ENCODE measurements around the gene SLC7A4. TPM values are rescaled to one million over a fixed set of nuclear protein-coding genes. Genes with fewer than 3 reads are reported as not detected.
"Not testable (repeated sequence)": the region's sequence is repeated elsewhere in the genome, so short reads cannot be mapped to it uniquely, and the experiment has no call there.

The SLC7A4 gene
- total RNA-seq, 1 donor from 2014 or later = 0.93 TPM

GRCh38 chr22:21067075-21067900, 34.9 kb upstream of the SLC7A4 start:
- H3K4me1 ChIP-seq (ENCODE audit: insufficient read depth, low read length) = no peaks in the 10 kb centered on the region
- no peaks in the 10 kb centered on the region for H3K79me2 ChIP-seq (ENCODE audit: insufficient read depth, low read length)
- H3K9ac ChIP-seq (ENCODE audit: low read length) = no peak overlapping the region
- TF ChIP-seq CTCF (IDR thresholded peaks at IDR 0.05; ENCODE audit: insufficient read depth, low read depth, low read length) = no peak
- TF ChIP-seq EZH2 (IDR thresholded peaks at IDR 0.05; ENCODE audit: insufficient read depth, low read length) = no peak
- H3K36me3 Mint-ChIP-seq (ENCODE audit: low read depth, unreplicated experiment) = no peaks in the 10 kb centered on the region
- no peaks in the 10 kb centered on the region for H4K20me1 ChIP-seq (ENCODE audit: insufficient read depth, low read length)
- peaks cover 5% of the 10 kb centered on the region for H3K9me3 Mint-ChIP-seq (ENCODE audit: unreplicated experiment)
- H3K4me1 Mint-ChIP-seq (ENCODE audit: low read depth, unreplicated experiment) = peaks cover 3% of the 10 kb centered on the region
- H3K27ac Mint-ChIP-seq (ENCODE audit: unreplicated experiment) = no peak overlapping the region
- H3K4me3 Mint-ChIP-seq (ENCODE audit: unreplicated experiment) = no peak overlapping the region
- no peak overlapping the region for H3K4me2 ChIP-seq (ENCODE audit: low read length)
- no peak overlapping the region for H3K4me3 ChIP-seq (ENCODE audit: insufficient read depth, low read depth, low read length)
- no peak overlapping the region for H3K27ac ChIP-seq (ENCODE audit: low read depth, low read length)
- DNase-seq (ENCODE audit: low read depth) (no peak), FAIRE-seq (no peak)
- peaks cover 5% of the 10 kb centered on the region for H3K9me3 ChIP-seq (ENCODE audit: insufficient read depth, low read depth, low read length)
- no peaks in the 10 kb centered on the region for H3K36me3 ChIP-seq (ENCODE audit: insufficient read depth, low read length)
- H2AFZ ChIP-seq (ENCODE audit: low read depth, low read length) = no peak overlapping the region
- no peaks in the 10 kb centered on the region for H3K27me3 ChIP-seq (ENCODE audit: insufficient read depth, low read length)
- H3K27me3 Mint-ChIP-seq (ENCODE audit: low read depth, unreplicated experiment) = peaks cover 23% of the 10 kb centered on the region

GRCh38 chr22:21064917-21065864, 32.8 kb upstream of the SLC7A4 start:
- no peaks in the 10 kb centered on the region for H4K20me1 ChIP-seq (ENCODE audit: insufficient read depth, low read length)
- peaks cover 3% of the 10 kb centered on the region for H3K9me3 Mint-ChIP-seq (ENCODE audit: unreplicated experiment)
- no peak overlapping the region for H3K9ac ChIP-seq (ENCODE audit: low read length)
- H3K4me1 Mint-ChIP-seq (ENCODE audit: low read depth, unreplicated experiment) = peaks cover 3% of the 10 kb centered on the region
- TF ChIP-seq EZH2 (IDR thresholded peaks at IDR 0.05; ENCODE audit: insufficient read depth, low read length) = no peak
- TF ChIP-seq CTCF (IDR thresholded peaks at IDR 0.05; ENCODE audit: insufficient read depth, low read depth, low read length) = no peak
- no peak overlapping the region for H3K4me3 Mint-ChIP-seq (ENCODE audit: unreplicated experiment)
- H3K36me3 ChIP-seq (ENCODE audit: insufficient read depth, low read length) = no peaks in the 10 kb centered on the region
- no peak overlapping the region for H3K4me3 ChIP-seq (ENCODE audit: insufficient read depth, low read depth, low read length)
- no peaks in the 10 kb centered on the region for H3K27me3 ChIP-seq (ENCODE audit: insufficient read depth, low read length)
- no peak for DNase-seq (ENCODE audit: low read depth)
- FAIRE-seq = no peak
- no peak overlapping the region for H2AFZ ChIP-seq (ENCODE audit: low read depth, low read length)
- no peaks in the 10 kb centered on the region for H3K9me3 ChIP-seq (ENCODE audit: insufficient read depth, low read depth, low read length)
- H3K79me2 ChIP-seq (ENCODE audit: insufficient read depth, low read length) = no peaks in the 10 kb centered on the region
- H3K27ac Mint-ChIP-seq (ENCODE audit: unreplicated experiment) = no peak overlapping the region
- H3K4me2 ChIP-seq (ENCODE audit: low read length) = no peak overlapping the region
- no peak overlapping the region for H3K27ac ChIP-seq (ENCODE audit: low read depth, low read length)
- no peaks in the 10 kb centered on the region for H3K4me1 ChIP-seq (ENCODE audit: insufficient read depth, low read length)
- H3K27me3 Mint-ChIP-seq (ENCODE audit: low read depth, unreplicated experiment) = peaks cover 19% of the 10 kb centered on the region
- H3K36me3 Mint-ChIP-seq (ENCODE audit: low read depth, unreplicated experiment) = no peaks in the 10 kb centered on the region

DNA sequence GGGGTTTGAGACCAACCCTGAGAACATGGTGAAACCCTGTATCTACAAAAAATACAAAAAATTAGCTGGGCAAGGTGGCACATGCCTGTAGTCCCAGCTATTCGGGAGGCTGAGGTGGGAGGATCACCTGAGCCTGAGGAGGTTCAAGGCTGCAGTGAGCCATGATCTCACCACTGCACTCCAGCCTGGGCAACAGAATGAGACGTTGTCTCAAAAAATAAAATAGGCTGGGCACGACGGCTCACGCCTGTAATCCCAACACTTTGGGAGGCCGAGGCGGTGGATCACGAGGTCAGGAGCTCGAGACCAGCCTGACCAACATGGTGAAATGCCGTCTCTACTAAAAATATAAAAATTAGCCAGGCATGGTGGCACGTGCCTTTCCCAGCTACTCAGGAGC, 32.1 kb upstream of the SLC7A4 start:
- not testable (repeated sequence) for H3K9ac ChIP-seq (ENCODE audit: low read length); H3K79me2 ChIP-seq (ENCODE audit: insufficient read depth, low read length); H3K4me1 ChIP-seq (ENCODE audit: insufficient read depth, low read length); H4K20me1 ChIP-seq (ENCODE audit: insufficient read depth, low read length); H3K4me2 ChIP-seq (ENCODE audit: low read length); H3K27me3 ChIP-seq (ENCODE audit: insufficient read depth, low read length); H3K27ac Mint-ChIP-seq (ENCODE audit: unreplicated experiment); H3K9me3 ChIP-seq (ENCODE audit: insufficient read depth, low read depth, low read length); FAIRE-seq; H3K36me3 ChIP-seq (ENCODE audit: insufficient read depth, low read length); H3K4me1 Mint-ChIP-seq (ENCODE audit: low read depth, unreplicated experiment); H3K27ac ChIP-seq (ENCODE audit: low read depth, low read length); H3K9me3 Mint-ChIP-seq (ENCODE audit: unreplicated experiment); H3K4me3 Mint-ChIP-seq (ENCODE audit: unreplicated experiment); H3K4me3 ChIP-seq (ENCODE audit: insufficient read depth, low read depth, low read length); H2AFZ ChIP-seq (ENCODE audit: low read depth, low read length); H3K36me3 Mint-ChIP-seq (ENCODE audit: low read depth, unreplicated experiment); DNase-seq (ENCODE audit: low read depth)
- H3K27me3 Mint-ChIP-seq (ENCODE audit: low read depth, unreplicated experiment) = peaks cover 17% of the 10 kb centered on the region

DNA sequence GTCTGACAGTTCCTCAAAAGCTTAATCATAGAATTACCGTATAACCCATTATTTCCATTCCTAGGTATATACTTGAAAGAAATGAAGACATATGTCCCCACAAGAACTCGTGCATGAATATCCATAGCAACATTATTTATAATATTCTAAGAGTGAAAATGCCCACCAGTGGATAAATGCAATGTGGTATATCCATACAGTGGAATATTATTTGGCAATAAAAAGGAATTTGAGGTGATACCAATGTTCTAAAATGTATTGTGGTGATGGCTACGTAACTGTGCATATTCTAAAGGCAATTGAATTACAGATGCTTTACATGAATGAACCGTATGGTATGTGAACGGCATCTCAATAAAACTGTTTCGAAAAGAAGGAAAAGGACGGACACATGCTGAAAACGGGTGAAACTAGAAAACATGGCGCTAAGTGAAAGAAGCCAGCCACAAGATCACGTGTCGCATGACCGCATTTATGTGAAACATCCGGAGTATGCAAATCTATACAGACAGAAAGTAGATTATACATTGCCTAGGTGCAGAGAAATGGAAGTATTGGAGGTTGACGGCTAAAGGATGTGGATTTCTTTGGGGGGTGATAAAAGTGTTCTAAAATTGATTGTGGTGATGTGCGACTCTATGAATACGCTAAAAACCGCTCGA, 29.4 kb upstream of the SLC7A4 start:
- H3K4me1 ChIP-seq (ENCODE audit: insufficient read depth, low read length) = not testable (repeated sequence)

More for the DNA sequence above, 29.4 kb upstream of the SLC7A4 start:
- H3K27ac ChIP-seq (ENCODE audit: low read depth, low read length); H3K4me1 Mint-ChIP-seq (ENCODE audit: low read depth, unreplicated experiment); H3K4me2 ChIP-seq (ENCODE audit: low read length); H3K4me3 ChIP-seq (ENCODE audit: insufficient read depth, low read depth, low read length); H3K36me3 ChIP-seq (ENCODE audit: insufficient read depth, low read length); H3K27ac Mint-ChIP-seq (ENCODE audit: unreplicated experiment); DNase-seq (ENCODE audit: low read depth); H3K27me3 ChIP-seq (ENCODE audit: insufficient read depth, low read length); H3K9me3 Mint-ChIP-seq (ENCODE audit: unreplicated experiment); H3K4me3 Mint-ChIP-seq (ENCODE audit: unreplicated experiment); H2AFZ ChIP-seq (ENCODE audit: low read depth, low read length); H3K36me3 Mint-ChIP-seq (ENCODE audit: low read depth, unreplicated experiment); H3K79me2 ChIP-seq (ENCODE audit: insufficient read depth, low read length); H3K9me3 ChIP-seq (ENCODE audit: insufficient read depth, low read depth, low read length); H3K9ac ChIP-seq (ENCODE audit: low read length); FAIRE-seq; H4K20me1 ChIP-seq (ENCODE audit: insufficient read depth, low read length): not testable (repeated sequence)
- peaks cover 18% of the 10 kb centered on the region for H3K27me3 Mint-ChIP-seq (ENCODE audit: low read depth, unreplicated experiment)

Data from astrocyte (in vitro differentiated cells and primary cell).